Measurements from ENCODE around the gene CYB5R4. TPM values are rescaled to one million over a fixed set of nuclear protein-coding genes. Genes with fewer than 3 reads are reported as not detected.

CYB5R4 gene
- total and polyA plus RNA-seq, 10 of the 15 experiments (the other 5 are each of a cell fraction or from before 2014, with no cell fraction given), result 13.4 to 61.1 (median 27.5) TPM

DNA sequence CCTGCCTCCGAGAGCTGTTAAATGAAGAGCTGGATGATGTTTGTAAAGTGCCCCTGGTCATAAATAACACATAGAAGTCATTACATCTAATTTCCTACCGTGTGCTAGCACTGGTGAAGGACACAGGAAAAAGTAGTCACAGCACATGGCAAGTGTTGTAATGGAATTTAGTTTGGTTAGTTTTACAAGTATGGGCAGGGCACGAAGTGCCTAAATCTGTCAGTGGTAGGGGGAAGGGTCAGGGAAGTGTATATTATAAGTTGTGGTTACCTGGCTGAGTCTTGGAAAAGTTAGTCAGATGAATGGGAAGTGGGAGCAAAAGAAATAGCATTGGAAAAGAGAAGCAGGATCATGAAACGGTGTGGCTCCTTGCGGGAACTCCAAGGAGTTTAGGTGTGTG lies 4.7 kb upstream of the CYB5R4 start:
- peaks cover 7 to 15% of the 10 kb centered on the region in 2 experiments; a peak in 2 of 4 replicates for H3K27me3 ChIP-seq (replicated peaks in 1 of 2; ENCODE audit: control insufficient read depth in 2 of 2, insufficient read depth in 2 of 2, low read length in 1 of 2)
- H3K4me1 ChIP-seq (ENCODE audit: control insufficient read depth, insufficient read depth, low read length), result no peaks in the 10 kb centered on the region; the same call in 1 of the 2 replicates
- peaks cover 3% of the 10 kb centered on the region for H3K79me2 ChIP-seq (ENCODE audit: control insufficient read depth, insufficient read depth, low read length)
- BruUV-seq (replicated peaks), result no TSS peak
- no peaks in the 10 kb centered on the region for H3K9me3 ChIP-seq (replicated peaks; ENCODE audit: control insufficient read depth, insufficient read depth, low read length)
- H3K9ac ChIP-seq (ENCODE audit: control insufficient read depth, insufficient read depth, low read length), result no peak overlapping the region
- ATAC-seq (no peak), DNase-seq (ENCODE audit: low read depth, low spot score) (no peak), FAIRE-seq (no peak)
- TF ChIP-seq SUZ12 (IDR thresholded peaks at IDR 0.05; ENCODE audit: unreplicated experiment) (no peak), IKZF1 (conservative IDR thresholded peaks at IDR 0.05) (no peak), JUNB (IDR thresholded peaks at IDR 0.05) (no peak), TCF7 (IDR thresholded peaks at IDR 0.05; ENCODE audit: borderline replicate concordance) (no peak), DPF2 (IDR thresholded peaks at IDR 0.05) (no peak), NFIC (IDR thresholded peaks at IDR 0.05; ENCODE audit: low read depth, low read length) (no peak), NR2C2 (IDR thresholded peaks at IDR 0.05; ENCODE audit: borderline replicate concordance, control insufficient read depth, insufficient read length, low read depth) (no peak), ZSCAN29 (IDR thresholded peaks at IDR 0.05) (no peak)
- TF ChIP-seq, protein P1, sequence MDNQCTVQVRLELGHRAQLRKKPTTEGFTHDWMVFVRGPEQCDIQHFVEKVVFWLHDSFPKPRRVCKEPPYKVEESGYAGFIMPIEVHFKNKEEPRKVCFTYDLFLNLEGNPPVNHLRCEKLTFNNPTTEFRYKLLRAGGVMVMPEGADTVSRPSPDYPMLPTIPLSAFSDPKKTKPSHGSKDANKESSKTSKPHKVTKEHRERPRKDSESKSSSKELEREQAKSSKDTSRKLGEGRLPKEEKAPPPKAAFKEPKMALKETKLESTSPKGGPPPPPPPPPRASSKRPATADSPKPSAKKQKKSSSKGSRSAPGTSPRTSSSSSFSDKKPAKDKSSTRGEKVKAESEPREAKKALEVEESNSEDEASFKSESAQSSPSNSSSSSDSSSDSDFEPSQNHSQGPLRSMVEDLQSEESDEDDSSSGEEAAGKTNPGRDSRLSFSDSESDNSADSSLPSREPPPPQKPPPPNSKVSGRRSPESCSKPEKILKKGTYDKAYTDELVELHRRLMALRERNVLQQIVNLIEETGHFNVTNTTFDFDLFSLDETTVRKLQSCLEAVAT (IDR thresholded peaks at IDR 0.05), result no peak
- TF ChIP-seq, protein P2, sequence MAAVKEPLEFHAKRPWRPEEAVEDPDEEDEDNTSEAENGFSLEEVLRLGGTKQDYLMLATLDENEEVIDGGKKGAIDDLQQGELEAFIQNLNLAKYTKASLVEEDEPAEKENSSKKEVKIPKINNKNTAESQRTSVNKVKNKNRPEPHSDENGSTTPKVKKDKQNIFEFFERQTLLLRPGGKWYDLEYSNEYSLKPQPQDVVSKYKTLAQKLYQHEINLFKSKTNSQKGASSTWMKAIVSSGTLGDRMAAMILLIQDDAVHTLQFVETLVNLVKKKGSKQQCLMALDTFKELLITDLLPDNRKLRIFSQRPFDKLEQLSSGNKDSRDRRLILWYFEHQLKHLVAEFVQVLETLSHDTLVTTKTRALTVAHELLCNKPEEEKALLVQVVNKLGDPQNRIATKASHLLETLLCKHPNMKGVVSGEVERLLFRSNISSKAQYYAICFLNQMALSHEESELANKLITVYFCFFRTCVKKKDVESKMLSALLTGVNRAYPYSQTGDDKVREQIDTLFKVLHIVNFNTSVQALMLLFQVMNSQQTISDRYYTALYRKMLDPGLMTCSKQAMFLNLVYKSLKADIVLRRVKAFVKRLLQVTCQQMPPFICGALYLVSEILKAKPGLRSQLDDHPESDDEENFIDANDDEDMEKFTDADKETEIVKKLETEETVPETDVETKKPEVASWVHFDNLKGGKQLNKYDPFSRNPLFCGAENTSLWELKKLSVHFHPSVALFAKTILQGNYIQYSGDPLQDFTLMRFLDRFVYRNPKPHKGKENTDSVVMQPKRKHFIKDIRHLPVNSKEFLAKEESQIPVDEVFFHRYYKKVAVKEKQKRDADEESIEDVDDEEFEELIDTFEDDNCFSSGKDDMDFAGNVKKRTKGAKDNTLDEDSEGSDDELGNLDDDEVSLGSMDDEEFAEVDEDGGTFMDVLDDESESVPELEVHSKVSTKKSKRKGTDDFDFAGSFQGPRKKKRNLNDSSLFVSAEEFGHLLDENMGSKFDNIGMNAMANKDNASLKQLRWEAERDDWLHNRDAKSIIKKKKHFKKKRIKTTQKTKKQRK (IDR thresholded peaks at IDR 0.05; ENCODE audit: low read depth, low read length), result no peak
- TF ChIP-seq, protein P3, sequence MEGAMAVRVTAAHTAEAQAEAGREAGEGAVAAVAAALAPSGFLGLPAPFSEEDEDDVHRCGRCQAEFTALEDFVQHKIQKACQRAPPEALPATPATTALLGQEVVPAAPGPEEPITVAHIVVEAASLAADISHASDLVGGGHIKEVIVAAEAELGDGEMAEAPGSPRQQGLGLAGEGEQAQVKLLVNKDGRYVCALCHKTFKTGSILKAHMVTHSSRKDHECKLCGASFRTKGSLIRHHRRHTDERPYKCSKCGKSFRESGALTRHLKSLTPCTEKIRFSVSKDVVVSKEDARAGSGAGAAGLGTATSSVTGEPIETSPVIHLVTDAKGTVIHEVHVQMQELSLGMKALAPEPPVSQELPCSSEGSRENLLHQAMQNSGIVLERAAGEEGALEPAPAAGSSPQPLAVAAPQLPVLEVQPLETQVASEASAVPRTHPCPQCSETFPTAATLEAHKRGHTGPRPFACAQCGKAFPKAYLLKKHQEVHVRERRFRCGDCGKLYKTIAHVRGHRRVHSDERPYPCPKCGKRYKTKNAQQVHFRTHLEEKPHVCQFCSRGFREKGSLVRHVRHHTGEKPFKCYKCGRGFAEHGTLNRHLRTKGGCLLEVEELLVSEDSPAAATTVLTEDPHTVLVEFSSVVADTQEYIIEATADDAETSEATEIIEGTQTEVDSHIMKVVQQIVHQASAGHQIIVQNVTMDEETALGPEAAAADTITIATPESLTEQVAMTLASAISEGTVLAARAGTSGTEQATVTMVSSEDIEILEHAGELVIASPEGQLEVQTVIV (IDR thresholded peaks at IDR 0.05; ENCODE audit: borderline replicate concordance, partially characterized antibody), result no peak
- in situ Hi-C loops (cut with MboI), result no loop called here
- WGBS (ENCODE audit: insufficient coverage, insufficient replicate concordance, low lambda C conversion rate, missing lambda C conversion rate), result 50% methylated on average over 5 of the region's 5 CpGs
- no peak overlapping the region for H3K4me3 ChIP-seq
- CTCF ChIA-PET, result no interaction called here
- no peak overlapping the region for H3K4me2 ChIP-seq (ENCODE audit: control insufficient read depth, insufficient read depth)
- POLR2A ChIA-PET, result no interaction called here
- no peak overlapping the region for H3K27ac ChIP-seq (ENCODE audit: control insufficient read depth, insufficient read depth)
- RAD21 ChIA-PET (ENCODE audit: unreplicated experiment), result interaction anchor here (1.7 kb wide), 1 partner anchor 240 kb away, joined by 4 read pairs; no protein-coding TSS in a partner anchor
- intact Hi-C loops (cut with micrococcal nuclease; ENCODE audit: unreplicated experiment), result no loop called here
- SMC1A ChIA-PET (ENCODE audit: uncharacterized antibody, unreplicated experiment), result no interaction called here
- no peaks in the 10 kb centered on the region for H3K36me3 ChIP-seq (ENCODE audit: control insufficient read depth in 2 of 2, insufficient read depth in 2 of 2, low read length in 1 of 2)
- H2AFZ ChIP-seq (ENCODE audit: control insufficient read depth, low read depth, low read length), result no peak overlapping the region
- H4K20me1 ChIP-seq (ENCODE audit: control insufficient read depth, insufficient read depth), result no peaks in the 10 kb centered on the region

Measured in GM12878 (cell line).